ENCODE measurements around the gene IFITM1. TPM values are rescaled to one million over a fixed set of nuclear protein-coding genes. Genes with fewer than 3 reads are reported as not detected.
"Not testable (repeated sequence)": the region's sequence is repeated elsewhere in the genome, so short reads cannot be mapped to it uniquely, and the experiment has no call there.

IFITM1 gene
- total RNA-seq, 1 donor = 76.4 TPM

DNA sequence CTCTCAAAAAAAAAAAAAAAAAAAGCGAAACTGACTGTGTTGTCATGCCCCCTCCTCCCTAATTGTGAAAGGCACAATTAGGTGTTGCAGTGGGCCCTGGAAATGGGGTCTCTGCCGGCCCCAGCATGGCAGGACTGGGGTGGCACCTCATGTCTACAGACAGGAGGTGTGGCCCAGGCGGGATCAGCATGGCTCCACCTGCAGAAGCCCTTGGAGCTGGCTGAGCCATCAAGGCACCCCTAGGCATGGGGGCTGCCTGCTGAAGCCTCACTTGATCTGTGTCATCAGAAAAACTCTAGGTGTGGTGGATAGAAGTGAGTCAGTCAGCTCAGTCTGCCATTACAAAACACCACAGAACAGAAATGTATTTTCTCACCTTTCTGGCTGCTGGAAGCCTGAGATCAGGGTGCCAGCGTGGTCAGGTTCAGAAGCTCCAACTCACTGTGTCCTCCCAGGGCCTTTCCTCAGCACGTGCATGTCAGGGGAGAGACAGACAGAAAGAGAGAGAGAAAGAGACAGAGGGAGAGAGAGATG lies 45.4 kb downstream of the IFITM1 start:
- no peak overlapping the region for H3K4me3 ChIP-seq (ENCODE audit: low read depth, low read length)
- TF ChIP-seq CTCF (IDR thresholded peaks at IDR 0.05; ENCODE audit: insufficient read depth, low read depth, low read length) = no peak
- no peak for DNase-seq (ENCODE audit: low read depth)

GRCh38 chr11:360326-361280 lies 46.8 kb downstream of the IFITM1 start:
- no peak for DNase-seq (ENCODE audit: low read depth)
- TF ChIP-seq CTCF (IDR thresholded peaks at IDR 0.05; ENCODE audit: insufficient read depth, low read depth, low read length) = no peak
- no peak overlapping the region for H3K4me3 ChIP-seq (ENCODE audit: low read depth, low read length)

DNA sequence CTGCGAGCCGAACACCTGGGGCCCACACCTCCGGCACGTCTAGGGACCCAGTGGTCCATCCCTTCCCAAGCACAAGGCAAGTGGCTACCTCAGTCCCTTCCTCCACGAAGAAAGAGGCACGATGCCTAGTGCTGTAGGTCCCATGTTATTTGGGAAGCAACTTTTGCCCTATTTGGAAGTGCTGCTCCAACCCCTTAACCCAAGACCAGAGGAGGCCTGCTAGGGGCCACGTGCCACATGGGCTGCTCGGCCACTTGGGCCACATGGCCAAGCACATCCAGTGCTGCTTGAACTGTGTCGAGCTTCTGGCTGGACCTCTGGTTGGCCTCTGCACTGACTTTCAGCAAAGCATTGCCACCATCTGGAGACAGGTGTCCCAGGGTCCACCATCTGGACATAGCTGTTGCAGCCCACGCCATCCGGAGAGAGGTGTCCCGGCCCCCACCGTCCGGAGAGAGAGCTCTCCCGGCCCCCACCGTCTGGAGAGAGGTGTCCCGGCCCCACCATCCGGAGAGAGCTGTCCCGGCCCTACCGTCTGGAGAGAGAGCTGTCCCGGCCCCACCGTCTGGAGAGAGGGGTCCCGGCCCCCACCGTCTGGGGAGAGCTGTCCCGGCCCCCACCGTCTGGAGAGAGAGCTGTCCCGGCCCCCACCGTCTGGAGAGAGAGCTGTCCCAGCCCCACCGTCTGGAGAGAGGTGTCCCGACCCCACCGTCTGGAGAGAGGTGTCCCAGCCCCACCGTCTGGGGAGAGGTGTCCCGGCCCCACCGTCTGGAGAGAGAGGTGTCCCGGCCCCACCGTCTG lies 49.0 kb downstream of the IFITM1 start:
- TF ChIP-seq CTCF (IDR thresholded peaks at IDR 0.05; ENCODE audit: insufficient read depth, low read depth, low read length) = no peak
- DNase-seq (ENCODE audit: low read depth) = no peak
- no peak overlapping the region for H3K4me3 ChIP-seq (ENCODE audit: low read depth, low read length)

- H3K4me3 ChIP-seq (ENCODE audit: low read depth, low read length); DNase-seq (ENCODE audit: low read depth): not testable (repeated sequence)
Observed at GRCh38 chr11:363443-363805, 49.6 kb downstream of the IFITM1 start.

DNA sequence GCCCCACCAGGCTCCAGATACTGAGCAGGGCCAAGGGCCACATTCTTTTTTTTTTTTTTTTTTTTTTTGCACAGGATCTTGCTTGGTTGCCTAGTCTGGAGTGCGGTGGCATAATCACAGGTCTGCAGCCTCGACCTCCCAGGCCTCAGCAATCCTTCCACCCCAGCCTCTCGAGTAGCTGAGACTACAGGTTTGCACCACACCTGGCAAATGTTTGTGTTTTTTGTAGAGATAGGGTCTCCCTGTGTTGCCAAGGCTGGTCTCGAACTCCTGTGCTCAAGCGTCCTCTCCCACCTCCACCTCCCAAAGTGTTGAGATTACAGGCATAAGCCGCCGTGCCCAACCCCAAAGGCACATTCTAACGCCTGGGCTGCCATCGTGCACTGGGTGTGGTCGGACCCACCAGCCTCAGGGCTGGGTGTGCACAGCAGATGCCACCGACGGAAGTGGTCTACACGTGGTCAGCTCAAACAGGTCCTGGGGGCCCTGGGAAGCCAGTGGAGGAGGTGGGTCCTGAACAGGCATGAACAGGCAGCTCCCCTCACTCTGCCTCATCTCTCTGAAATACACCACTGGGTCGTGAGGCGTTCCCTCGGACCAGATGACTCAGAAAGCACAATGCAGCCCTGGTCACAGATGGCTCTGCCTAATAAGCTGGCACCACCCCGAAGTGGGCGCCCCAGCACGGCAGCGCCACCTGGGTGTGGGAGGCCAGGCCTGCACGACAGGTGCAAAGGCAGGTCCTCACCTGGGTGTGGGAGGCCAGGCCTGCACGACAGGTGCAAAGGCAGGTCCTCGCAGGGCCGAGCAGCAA lies 50.3 kb downstream of the IFITM1 start:
- DNase-seq (ENCODE audit: low read depth) = no peak
- no peak overlapping the region for H3K4me3 ChIP-seq (ENCODE audit: low read depth, low read length)
- no peak for TF ChIP-seq CTCF (IDR thresholded peaks at IDR 0.05; ENCODE audit: insufficient read depth, low read depth, low read length)

Small RNAs within 50 kb of the gene (small RNA-seq; reads per million reads assigned to genes)
- not detected for gene AC136475.6

Other genes with a start within 250 kb of the IFITM1 start
- not detected in 2 replicates for gene SCGB1C1, start 121.0 kb upstream of the IFITM1 start, total RNA-seq
- 22.0 and 23.8 TPM in 2 replicates for gene BET1L, start 106.6 kb upstream of the IFITM1 start, total RNA-seq
- gene RIC8A, start 106.3 kb upstream of the IFITM1 start, total RNA-seq = 154 and 167 TPM in 2 replicates
- 10.3 and 10.4 TPM in 2 replicates for gene SIRT3, start 77.7 kb upstream of the IFITM1 start, total RNA-seq
- 130 and 140 TPM in 2 replicates for gene PSMD13, start 77.1 kb upstream of the IFITM1 start, total RNA-seq
- not detected in 2 replicates for gene NLRP6, start 35.6 kb upstream of the IFITM1 start, total RNA-seq
- gene PGGHG, start 24.9 kb upstream of the IFITM1 start, total RNA-seq = 7.8 and 10.6 TPM in 2 replicates
- gene IFITM5, start 14.5 kb upstream of the IFITM1 start, total RNA-seq = not detected in 2 replicates
- 38.4 and 107 TPM in 2 replicates for gene IFITM2, start 6.2 kb upstream of the IFITM1 start, total RNA-seq
- 83.3 and 94.1 TPM in 2 replicates for gene IFITM3, start 6.8 kb downstream of the IFITM1 start, total RNA-seq
- gene B4GALNT4, start 55.5 kb downstream of the IFITM1 start, total RNA-seq = 0.43 and 1.3 TPM in 2 replicates
- 2.2 and 2.6 TPM in 2 replicates for gene PKP3, start 80.2 kb downstream of the IFITM1 start, total RNA-seq
- 10.8 and 14.5 TPM in 2 replicates for gene SIGIRR, start 101.0 kb downstream of the IFITM1 start, total RNA-seq
- not detected in 2 replicates for gene ANO9, start 128.0 kb downstream of the IFITM1 start, total RNA-seq
- 31.5 and 34.8 TPM in 2 replicates for gene PTDSS2, start 136.2 kb downstream of the IFITM1 start, total RNA-seq
- 259 and 276 TPM in 2 replicates for gene RNH1, start 193.2 kb downstream of the IFITM1 start, total RNA-seq
- 36.7 and 47.0 TPM in 2 replicates for gene HRAS, start 221.5 kb downstream of the IFITM1 start, total RNA-seq
- 0.43 and 0.64 TPM in 2 replicates for gene LRRC56, start 223.5 kb downstream of the IFITM1 start, total RNA-seq
- gene LMNTD2, start 246.7 kb downstream of the IFITM1 start, total RNA-seq = 1.6 and 2.2 TPM in 2 replicates
- 14.2 and 15.5 TPM in 2 replicates for gene RASSF7, start 246.9 kb downstream of the IFITM1 start, total RNA-seq

Data from fibroblast of villous mesenchyme (primary cell).